PC-3 (cell line): ENCODE measurements around the gene CIAO3.

Source experiments
- EZH2 ChIP-seq: fragments of 300-600 bp; sonication (generic); IDR thresholded peaks from one replicate; pipeline ENCODE4 v1.6.1; 2017; ENCODE audit warnings: antibody characterized with exemption, mild to moderate bottlenecking, low read length; ENCODE audit not compliant: unreplicated experiment
- TF ChIP-seq, protein P1 (sequence below): fragments of 300-600 bp; sonication (generic); conservative IDR thresholded peaks from 2 replicates; pipeline ENCODE4 v1.5.1; 2017; ENCODE audit warnings: antibody characterized with exemption, low read depth, mild to moderate bottlenecking, low read length

DNA sequence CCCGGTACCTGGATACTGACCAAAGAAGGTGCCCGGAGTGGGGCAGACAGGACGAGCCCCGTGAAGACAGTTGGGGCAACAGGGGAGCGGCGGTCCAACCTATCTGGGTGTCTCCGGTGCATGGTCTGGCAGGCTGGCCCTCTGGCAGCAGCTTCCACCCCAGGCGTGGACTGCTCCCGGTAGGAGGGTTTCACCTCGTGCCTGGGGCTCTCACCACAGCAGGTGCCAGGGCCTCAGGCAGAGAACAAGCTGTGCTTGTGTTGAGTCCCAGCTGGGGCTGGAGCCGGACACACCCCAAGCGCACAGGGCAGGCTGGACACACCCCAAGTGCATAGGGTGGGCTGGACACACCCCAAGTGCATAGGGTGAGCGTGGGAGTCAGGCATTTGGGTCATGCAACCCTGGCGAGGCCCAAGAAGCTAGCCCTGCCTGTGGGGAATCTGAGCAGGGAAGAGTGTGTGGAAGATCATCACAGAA lies 33.7 kb downstream of the CIAO3 start:
- TF ChIP-seq, protein P1, sequence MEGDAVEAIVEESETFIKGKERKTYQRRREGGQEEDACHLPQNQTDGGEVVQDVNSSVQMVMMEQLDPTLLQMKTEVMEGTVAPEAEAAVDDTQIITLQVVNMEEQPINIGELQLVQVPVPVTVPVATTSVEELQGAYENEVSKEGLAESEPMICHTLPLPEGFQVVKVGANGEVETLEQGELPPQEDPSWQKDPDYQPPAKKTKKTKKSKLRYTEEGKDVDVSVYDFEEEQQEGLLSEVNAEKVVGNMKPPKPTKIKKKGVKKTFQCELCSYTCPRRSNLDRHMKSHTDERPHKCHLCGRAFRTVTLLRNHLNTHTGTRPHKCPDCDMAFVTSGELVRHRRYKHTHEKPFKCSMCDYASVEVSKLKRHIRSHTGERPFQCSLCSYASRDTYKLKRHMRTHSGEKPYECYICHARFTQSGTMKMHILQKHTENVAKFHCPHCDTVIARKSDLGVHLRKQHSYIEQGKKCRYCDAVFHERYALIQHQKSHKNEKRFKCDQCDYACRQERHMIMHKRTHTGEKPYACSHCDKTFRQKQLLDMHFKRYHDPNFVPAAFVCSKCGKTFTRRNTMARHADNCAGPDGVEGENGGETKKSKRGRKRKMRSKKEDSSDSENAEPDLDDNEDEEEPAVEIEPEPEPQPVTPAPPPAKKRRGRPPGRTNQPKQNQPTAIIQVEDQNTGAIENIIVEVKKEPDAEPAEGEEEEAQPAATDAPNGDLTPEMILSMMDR, result no peak
- TF ChIP-seq EZH2, result no peak
